T follicular helper cell (primary cell): Measurements from ENCODE around the gene MAVS.

ENCODE experiments used
- DNase-seq: peaks from one replicate; pipeline ENCODE4 v3.0.0-alpha.2; 2020; ENCODE audit warnings: low read depth

Gene MAVS

GRCh38 chr20:3909952-3910366 lies 63.3 kb downstream of the MAVS start:
- no peak for DNase-seq

- no peak for DNase-seq
Observed at GRCh38 chr20:3910853-3911252, 64.2 kb downstream of the MAVS start.

DNA sequence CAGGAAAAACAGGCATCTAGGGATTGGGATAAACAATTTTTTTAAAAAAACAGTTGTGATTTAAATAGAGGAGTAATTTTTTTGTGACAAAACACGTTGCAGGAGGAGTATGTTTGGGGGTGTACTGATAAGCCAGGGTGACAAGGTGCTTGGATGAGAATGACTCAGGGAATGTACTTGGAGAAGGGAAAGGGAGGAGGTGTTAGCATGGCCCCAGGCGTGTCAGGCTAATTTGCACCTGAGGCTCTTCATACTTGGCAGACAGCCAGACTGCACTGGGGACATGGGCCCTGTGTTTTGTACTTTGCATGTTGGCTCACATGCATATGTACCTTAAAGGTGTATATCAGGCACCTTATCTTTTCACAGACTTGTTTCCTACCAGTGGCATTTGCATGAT lies 65.3 kb downstream of the MAVS start:
- DNase-seq: no peak

GRCh38 chr20:3914446-3914845 lies 67.8 kb downstream of the MAVS start:
- no peak for DNase-seq

DNA sequence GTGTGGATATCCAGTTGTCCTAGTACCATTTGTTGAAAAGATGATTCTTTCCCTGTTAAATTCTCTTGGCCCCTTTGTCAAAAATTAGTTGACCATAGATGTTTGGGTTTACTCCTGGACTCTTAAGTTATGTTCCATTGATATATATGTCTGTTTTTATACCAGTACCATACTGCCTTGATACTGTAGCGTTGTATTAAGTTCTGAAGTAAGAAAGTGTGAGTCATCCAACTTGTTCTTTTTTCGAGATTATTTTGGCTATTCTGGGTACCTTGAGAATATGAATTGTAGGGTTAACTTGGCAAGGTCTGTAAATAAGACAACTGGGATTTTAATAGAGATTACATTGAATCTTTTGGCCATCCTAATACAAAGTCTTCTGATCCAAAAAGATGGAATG lies 69.1 kb downstream of the MAVS start:
- no peak for DNase-seq

GRCh38 chr20:3916364-3916763 lies 69.7 kb downstream of the MAVS start:
- no peak for DNase-seq

DNA sequence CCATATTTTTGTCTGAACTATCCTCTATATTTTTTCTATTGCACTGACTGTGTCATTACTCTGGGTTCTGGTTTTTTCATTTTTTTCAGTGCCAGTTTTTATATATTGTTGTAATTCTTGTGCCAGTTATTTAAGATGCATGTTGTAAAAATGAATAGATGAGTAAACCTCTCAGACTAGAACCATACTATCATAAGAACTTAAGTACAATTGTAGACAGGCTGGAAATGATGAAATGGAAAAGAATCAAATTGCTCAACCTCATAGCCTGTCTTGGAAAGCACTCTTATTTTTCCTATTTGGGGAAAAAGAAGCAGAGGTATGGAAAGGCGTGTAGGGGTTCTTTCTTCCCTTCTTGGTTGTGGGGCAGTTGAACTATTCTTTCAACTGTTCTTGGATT lies 72.7 kb downstream of the MAVS start:
- no peak for DNase-seq

DNA sequence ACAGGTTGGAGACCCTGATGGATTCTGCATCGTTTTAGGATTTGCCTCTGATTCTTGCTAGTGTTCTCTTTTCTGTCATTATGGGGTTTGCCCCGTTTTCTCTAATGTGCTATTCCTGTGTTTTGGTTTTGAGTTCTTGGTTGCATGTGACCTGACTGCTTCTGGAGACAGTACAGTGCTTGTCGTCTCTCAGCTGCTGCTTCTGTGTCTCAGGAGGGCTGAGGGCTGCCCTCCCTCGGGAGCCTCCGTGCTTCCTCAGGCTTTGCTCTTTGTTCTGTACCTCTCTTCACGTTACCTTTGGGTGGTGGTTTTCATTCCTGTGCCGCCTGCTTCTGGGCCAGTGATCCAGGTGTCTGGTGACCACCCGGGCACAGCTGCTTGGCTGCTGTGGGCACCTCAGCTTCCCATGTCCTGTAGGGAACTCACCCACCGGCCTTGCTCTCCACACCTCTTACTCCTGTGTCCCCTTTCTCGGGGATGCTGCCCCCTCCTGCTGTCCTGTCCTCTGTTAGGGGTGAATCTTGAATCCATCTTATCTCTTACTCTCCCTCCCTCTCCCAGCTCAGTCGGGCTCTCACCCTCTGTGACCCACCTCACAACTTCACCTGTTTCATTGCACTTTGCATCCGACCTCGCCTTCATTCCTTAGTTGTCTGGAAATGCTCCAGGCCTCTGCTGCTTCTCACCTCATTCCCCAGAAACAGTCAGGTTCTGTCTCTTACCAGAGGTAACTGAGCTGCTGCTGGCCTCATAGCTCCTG lies 75.8 kb downstream of the MAVS start:
- no peak for DNase-seq

GRCh38 chr20:3922983-3923339 lies 76.3 kb downstream of the MAVS start:
- no peak for DNase-seq

GRCh38 chr20:3923818-3924217 lies 77.2 kb downstream of the MAVS start:
- DNase-seq: no peak

- DNase-seq: no peak
Observed at GRCh38 chr20:3924304-3925112, 77.9 kb downstream of the MAVS start.

- DNase-seq: no peak
Observed at GRCh38 chr20:3925113-3925695, 78.6 kb downstream of the MAVS start.
